Osteoblast (primary cell): Measurements from ENCODE around the gene CR1. TPM values are rescaled to one million over a fixed set of nuclear protein-coding genes. Genes with fewer than 3 reads are reported as not detected.

Experiments
- DNase-seq: peaks from one replicate; pipeline ENCODE4 v3.0.0; 2011; ENCODE audit warnings: low spot score, mixed read lengths; ENCODE audit not compliant: insufficient read length; ENCODE audit errors: missing footprints
- H2AFZ ChIP-seq: 2 replicates; pipeline ENCODE4 v1.6.0; 2011; ENCODE audit warnings: mild to moderate bottlenecking, low read length
- H3K27ac ChIP-seq: 2 replicates; pipeline ENCODE4 v1.5.1; 2011; ENCODE audit warnings: mild to moderate bottlenecking, low read depth, low read length, moderate library complexity
- H3K27me3 ChIP-seq: 2 replicates; pipeline ENCODE4 v1.6.0; 2012; ENCODE audit warnings: mild to moderate bottlenecking, control low read depth, inconsistent platforms, low read length, moderate library complexity; ENCODE audit not compliant: insufficient read depth
- H3K36me3 ChIP-seq: 2 replicates; pipeline ENCODE4 v1.5.1; 2011; ENCODE audit warnings: mild to moderate bottlenecking, low read length, control low read depth, moderate library complexity; ENCODE audit not compliant: insufficient read depth
- H3K4me1 ChIP-seq: 2 replicates; pipeline ENCODE4 v1.5.1; 2011; ENCODE audit warnings: mild to moderate bottlenecking, low read length, control low read depth, moderate library complexity; ENCODE audit not compliant: insufficient read depth
- H3K4me2 ChIP-seq: 2 replicates; pipeline ENCODE4 v1.6.0; 2011; ENCODE audit warnings: mild to moderate bottlenecking, low read length; ENCODE audit not compliant: insufficient read depth
- H3K4me3 ChIP-seq: fragments of 200-600 bp; sonication (generic); 3 replicates; pipeline ENCODE4 v1.5.1; 2012; ENCODE audit warnings: mild to moderate bottlenecking, low read length, inconsistent platforms; ENCODE audit not compliant: insufficient read depth
- H3K79me2 ChIP-seq: 2 replicates; pipeline ENCODE4 v1.6.0; 2012; ENCODE audit warnings: mild to moderate bottlenecking, low read length, control low read depth, inconsistent platforms; ENCODE audit not compliant: insufficient read depth
- H3K9me3 ChIP-seq: 2 replicates; pipeline ENCODE4 v1.5.1; 2011; ENCODE audit warnings: low read depth, low read length, control low read depth
- H4K20me1 ChIP-seq: 2 replicates; pipeline ENCODE4 v1.6.0; 2012; ENCODE audit warnings: mild to moderate bottlenecking, low read length, control low read depth; ENCODE audit not compliant: insufficient read depth
- total RNA-seq: library from RNA; depleted of rRNA; stranded (reverse); fragments of >200 nt; gene quantifications from 2 replicates; pipeline ENCODE4 v1.2.3, GENCODE V29; 2012
- TF ChIP-seq, protein P1 (sequence below): IDR thresholded peaks from 2 replicates; pipeline ENCODE4 v1.5.1; 2011; ENCODE audit warnings: mild to moderate bottlenecking, low read depth, low read length, moderate library complexity; ENCODE audit errors: extremely low read depth

CR1 gene
- total RNA-seq, 1 donor = under 0.01 TPM

DNA sequence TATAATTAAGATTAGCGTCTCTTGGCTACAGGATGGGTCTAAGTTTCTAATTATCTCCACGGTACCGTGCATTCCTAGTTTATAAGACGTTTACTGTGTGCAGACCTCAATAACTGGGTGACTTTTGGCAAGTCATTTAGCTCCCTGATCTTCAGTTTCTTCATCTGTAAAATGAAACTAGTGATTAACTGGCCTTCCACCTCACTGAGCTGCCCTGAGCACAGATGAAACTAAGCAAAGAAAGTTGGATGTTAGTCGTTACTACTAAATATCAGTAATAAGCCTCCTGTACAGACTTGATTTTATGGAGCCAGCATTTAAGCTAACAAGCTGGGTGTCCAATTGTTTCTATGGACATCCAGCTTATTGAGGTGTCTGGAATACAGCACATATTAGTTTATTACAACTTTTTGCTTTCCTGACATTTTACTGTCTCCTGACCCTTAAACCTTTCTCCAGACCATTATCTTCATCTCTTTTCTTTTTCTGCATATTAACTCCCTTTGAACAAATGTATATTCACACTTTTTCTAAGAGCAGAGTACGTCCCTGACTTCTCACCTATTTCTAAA, 40.7 kb upstream of the CR1 start:
- H3K36me3 ChIP-seq = no peaks in the 10 kb centered on the region
- H3K9me3 ChIP-seq = no peaks in the 10 kb centered on the region
- H3K4me1 ChIP-seq = no peaks in the 10 kb centered on the region
- DNase-seq = no peak
- TF ChIP-seq, protein P1, sequence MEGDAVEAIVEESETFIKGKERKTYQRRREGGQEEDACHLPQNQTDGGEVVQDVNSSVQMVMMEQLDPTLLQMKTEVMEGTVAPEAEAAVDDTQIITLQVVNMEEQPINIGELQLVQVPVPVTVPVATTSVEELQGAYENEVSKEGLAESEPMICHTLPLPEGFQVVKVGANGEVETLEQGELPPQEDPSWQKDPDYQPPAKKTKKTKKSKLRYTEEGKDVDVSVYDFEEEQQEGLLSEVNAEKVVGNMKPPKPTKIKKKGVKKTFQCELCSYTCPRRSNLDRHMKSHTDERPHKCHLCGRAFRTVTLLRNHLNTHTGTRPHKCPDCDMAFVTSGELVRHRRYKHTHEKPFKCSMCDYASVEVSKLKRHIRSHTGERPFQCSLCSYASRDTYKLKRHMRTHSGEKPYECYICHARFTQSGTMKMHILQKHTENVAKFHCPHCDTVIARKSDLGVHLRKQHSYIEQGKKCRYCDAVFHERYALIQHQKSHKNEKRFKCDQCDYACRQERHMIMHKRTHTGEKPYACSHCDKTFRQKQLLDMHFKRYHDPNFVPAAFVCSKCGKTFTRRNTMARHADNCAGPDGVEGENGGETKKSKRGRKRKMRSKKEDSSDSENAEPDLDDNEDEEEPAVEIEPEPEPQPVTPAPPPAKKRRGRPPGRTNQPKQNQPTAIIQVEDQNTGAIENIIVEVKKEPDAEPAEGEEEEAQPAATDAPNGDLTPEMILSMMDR = no peak
- no peaks in the 10 kb centered on the region for H3K79me2 ChIP-seq
- H3K27me3 ChIP-seq = peaks cover 42% of the 10 kb centered on the region
- peak overlapping the region; percentile 27 for H3K4me2 ChIP-seq
- no peak overlapping the region for H2AFZ ChIP-seq
- H4K20me1 ChIP-seq = no peaks in the 10 kb centered on the region
- H3K27ac ChIP-seq = no peak overlapping the region
- no peak overlapping the region for H3K4me3 ChIP-seq

GRCh38 chr1:207458414-207458813, 37.5 kb upstream of the CR1 start:
- Histone ChIP-seq H3K4me3 (no peak overlapping the region), H3K4me1 (no peaks in the 10 kb centered on the region), H3K36me3 (no peaks in the 10 kb centered on the region), H2AFZ (no peak overlapping the region), H3K79me2 (no peaks in the 10 kb centered on the region), H4K20me1 (no peaks in the 10 kb centered on the region), H3K4me2 (no peak overlapping the region), H3K27ac (no peak overlapping the region), H3K9me3 (no peaks in the 10 kb centered on the region), H3K27me3 (peaks cover 30% of the 10 kb centered on the region)
- no peak for DNase-seq
- TF ChIP-seq, protein P1 = no peak

GRCh38 chr1:207459008-207459407, 36.9 kb upstream of the CR1 start:
- H3K4me2 ChIP-seq = no peak overlapping the region
- DNase-seq = no peak
- H2AFZ ChIP-seq = no peak overlapping the region

DNA sequence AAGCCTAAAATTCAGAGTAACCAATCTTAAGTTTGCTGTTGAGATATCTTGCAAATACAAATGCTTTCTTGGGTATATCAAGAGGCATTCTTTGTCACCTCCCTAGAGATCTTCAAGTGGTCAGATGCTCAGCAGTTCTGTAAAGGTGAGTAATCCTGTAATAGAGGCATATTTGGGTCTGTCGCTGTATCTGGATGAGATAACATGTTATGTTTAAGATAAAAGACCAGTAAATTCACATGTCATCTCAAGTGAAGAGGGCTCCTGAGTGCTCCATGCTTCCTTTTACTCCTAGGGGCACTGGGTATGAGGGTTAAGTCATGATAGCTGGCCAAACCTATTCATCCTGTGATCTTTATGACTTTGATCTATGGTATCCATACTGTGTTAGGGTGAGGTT, 34.3 kb upstream of the CR1 start:
- H4K20me1 ChIP-seq = no peaks in the 10 kb centered on the region
- no peak overlapping the region for H3K27ac ChIP-seq
- H3K4me2 ChIP-seq = no peak overlapping the region
- TF ChIP-seq, protein P1 = no peak
- H3K4me3 ChIP-seq = no peak overlapping the region
- H3K9me3 ChIP-seq = no peaks in the 10 kb centered on the region
- H3K79me2 ChIP-seq = no peaks in the 10 kb centered on the region
- no peaks in the 10 kb centered on the region for H3K27me3 ChIP-seq
- DNase-seq = no peak
- no peaks in the 10 kb centered on the region for H3K36me3 ChIP-seq
- H3K4me1 ChIP-seq = no peaks in the 10 kb centered on the region
- no peak overlapping the region for H2AFZ ChIP-seq

More at GRCh38 chr1:207459008-207459407, 36.9 kb upstream of the CR1 start:
- Histone ChIP-seq H3K4me1 (no peaks in the 10 kb centered on the region), H3K27me3 (peaks cover 26% of the 10 kb centered on the region), H3K36me3 (no peaks in the 10 kb centered on the region), H3K4me3 (no peak overlapping the region), H3K79me2 (no peaks in the 10 kb centered on the region), H3K27ac (no peak overlapping the region), H3K9me3 (no peaks in the 10 kb centered on the region), H4K20me1 (no peaks in the 10 kb centered on the region)
- TF ChIP-seq, protein P1 = no peak
